IPS-18a (cell line): ENCODE measurements around the gene MARCHF9.

ENCODE experiments used
- H3K27ac ChIP-seq: one replicate; pipeline ENCODE4 v1.5.1; 2013; ENCODE audit warnings: low read length
- H3K27me3 ChIP-seq: one replicate; pipeline ENCODE4 v1.6.1; 2013; ENCODE audit warnings: mild to moderate bottlenecking, low read length; ENCODE audit not compliant: control insufficient read depth, insufficient read depth
- H3K36me3 ChIP-seq: one replicate; pipeline ENCODE4 v1.6.1; 2013; ENCODE audit warnings: low read depth, low read length; ENCODE audit not compliant: control insufficient read depth
- H3K4me1 ChIP-seq: one replicate; pipeline ENCODE4 v1.6.1; 2013; ENCODE audit warnings: low read depth, low read length; ENCODE audit not compliant: control insufficient read depth
- H3K4me3 ChIP-seq: one replicate; pipeline ENCODE4 v1.5.1; 2013; ENCODE audit warnings: low read length
- H3K9ac ChIP-seq: one replicate; pipeline ENCODE4 v1.6.1; 2013; ENCODE audit warnings: mild to moderate bottlenecking, low read length, moderate library complexity
- H3K9me3 ChIP-seq: one replicate; pipeline ENCODE4 v1.6.1; 2013; ENCODE audit warnings: low read depth, low read length; ENCODE audit not compliant: control insufficient read depth

Gene MARCHF9

GRCh38 chr12:57726884-57727757 lies 27.8 kb upstream of the MARCHF9 start:
- Histone ChIP-seq H3K9me3 (no peaks in the 10 kb centered on the region), H3K27me3 (peaks cover 91% of the 10 kb centered on the region), H3K4me1 (no peaks in the 10 kb centered on the region), H3K36me3 (no peaks in the 10 kb centered on the region), H3K9ac (no peak overlapping the region), H3K4me3 (peak overlapping the region; percentile 75), H3K27ac (no peak overlapping the region)

GRCh38 chr12:57727758-57728395 lies 27.0 kb upstream of the MARCHF9 start:
- no peaks in the 10 kb centered on the region for H3K9me3 ChIP-seq
- no peak overlapping the region for H3K9ac ChIP-seq
- no peak overlapping the region for H3K27ac ChIP-seq
- no peak overlapping the region for H3K4me3 ChIP-seq
- peaks cover 98% of the 10 kb centered on the region for H3K27me3 ChIP-seq
- no peaks in the 10 kb centered on the region for H3K4me1 ChIP-seq
- no peaks in the 10 kb centered on the region for H3K36me3 ChIP-seq

- no peaks in the 10 kb centered on the region for H3K36me3 ChIP-seq
- H3K4me3 ChIP-seq = no peak overlapping the region
- no peak overlapping the region for H3K27ac ChIP-seq
- no peaks in the 10 kb centered on the region for H3K9me3 ChIP-seq
- H3K27me3 ChIP-seq = peaks cover 99% of the 10 kb centered on the region
- no peaks in the 10 kb centered on the region for H3K4me1 ChIP-seq
- H3K9ac ChIP-seq = no peak overlapping the region
These were observed 25.5 kb upstream of the MARCHF9 start for GRCh38 chr12:57729321-57729844.

GRCh38 chr12:57730336-57731067 lies 24.4 kb upstream of the MARCHF9 start:
- peaks cover 5% of the 10 kb centered on the region for H3K4me1 ChIP-seq
- H3K36me3 ChIP-seq = no peaks in the 10 kb centered on the region

GRCh38 chr12:57731411-57732080 lies 23.4 kb upstream of the MARCHF9 start:
- no peak overlapping the region for H3K9ac ChIP-seq
- H3K36me3 ChIP-seq = no peaks in the 10 kb centered on the region
- H3K27ac ChIP-seq = no peak overlapping the region
- no peak overlapping the region for H3K4me3 ChIP-seq
- H3K9me3 ChIP-seq = no peaks in the 10 kb centered on the region
- H3K27me3 ChIP-seq = peaks cover 100% of the 10 kb centered on the region
- peaks cover 8% of the 10 kb centered on the region for H3K4me1 ChIP-seq

More at GRCh38 chr12:57730336-57731067, 24.4 kb upstream of the MARCHF9 start:
- H3K27me3 ChIP-seq = peaks cover 99% of the 10 kb centered on the region
- no peak overlapping the region for H3K9ac ChIP-seq
- no peak overlapping the region for H3K27ac ChIP-seq
- H3K4me3 ChIP-seq = no peak overlapping the region
- no peaks in the 10 kb centered on the region for H3K9me3 ChIP-seq

GRCh38 chr12:57732270-57732669 lies 22.6 kb upstream of the MARCHF9 start:
- H3K4me3 ChIP-seq = no peak overlapping the region
- H3K27me3 ChIP-seq = peaks cover 100% of the 10 kb centered on the region
- no peaks in the 10 kb centered on the region for H3K9me3 ChIP-seq
- peaks cover 8% of the 10 kb centered on the region for H3K4me1 ChIP-seq
- H3K36me3 ChIP-seq = no peaks in the 10 kb centered on the region
- no peak overlapping the region for H3K27ac ChIP-seq
- no peak overlapping the region for H3K9ac ChIP-seq

- peaks cover 8% of the 10 kb centered on the region for H3K4me1 ChIP-seq
- H3K4me3 ChIP-seq = no peak overlapping the region
- peaks cover 100% of the 10 kb centered on the region for H3K27me3 ChIP-seq
- H3K27ac ChIP-seq = no peak overlapping the region
- H3K9ac ChIP-seq = no peak overlapping the region
- H3K9me3 ChIP-seq = no peaks in the 10 kb centered on the region
- H3K36me3 ChIP-seq = no peaks in the 10 kb centered on the region
These were observed 21.9 kb upstream of the MARCHF9 start for GRCh38 chr12:57732726-57733593.

- no peak overlapping the region for H3K9ac ChIP-seq
- H3K9me3 ChIP-seq = no peaks in the 10 kb centered on the region
- peaks cover 100% of the 10 kb centered on the region for H3K27me3 ChIP-seq
- no peaks in the 10 kb centered on the region for H3K36me3 ChIP-seq
- no peak overlapping the region for H3K4me3 ChIP-seq
- peaks cover 8% of the 10 kb centered on the region for H3K4me1 ChIP-seq
- no peak overlapping the region for H3K27ac ChIP-seq
These were observed 21.0 kb upstream of the MARCHF9 start for GRCh38 chr12:57733928-57734327.

- no peak overlapping the region for H3K9ac ChIP-seq
- no peaks in the 10 kb centered on the region for H3K9me3 ChIP-seq
These were observed 20.3 kb upstream of the MARCHF9 start for GRCh38 chr12:57734591-57734990.

GRCh38 chr12:57735198-57735855 lies 19.6 kb upstream of the MARCHF9 start:
- H3K4me1 ChIP-seq = peaks cover 16% of the 10 kb centered on the region
- no peak overlapping the region for H3K27ac ChIP-seq
- H3K9ac ChIP-seq = no peak overlapping the region
- peaks cover 100% of the 10 kb centered on the region for H3K27me3 ChIP-seq
- peak overlapping the region; percentile 54 for H3K4me3 ChIP-seq
- no peaks in the 10 kb centered on the region for H3K9me3 ChIP-seq
- H3K36me3 ChIP-seq = no peaks in the 10 kb centered on the region

More at GRCh38 chr12:57734591-57734990, 20.3 kb upstream of the MARCHF9 start:
- Histone ChIP-seq H3K27ac (no peak overlapping the region), H3K4me1 (peaks cover 14% of the 10 kb centered on the region), H3K36me3 (no peaks in the 10 kb centered on the region), H3K27me3 (peaks cover 100% of the 10 kb centered on the region), H3K4me3 (no peak overlapping the region)
